Measurements from ENCODE around the gene C16orf87. TPM values are rescaled to one million over a fixed set of nuclear protein-coding genes. Genes with fewer than 3 reads are reported as not detected.

The C16orf87 gene
- total RNA-seq, 2 experiments from 2014 or later = 12.5 to 14.7 TPM

DNA sequence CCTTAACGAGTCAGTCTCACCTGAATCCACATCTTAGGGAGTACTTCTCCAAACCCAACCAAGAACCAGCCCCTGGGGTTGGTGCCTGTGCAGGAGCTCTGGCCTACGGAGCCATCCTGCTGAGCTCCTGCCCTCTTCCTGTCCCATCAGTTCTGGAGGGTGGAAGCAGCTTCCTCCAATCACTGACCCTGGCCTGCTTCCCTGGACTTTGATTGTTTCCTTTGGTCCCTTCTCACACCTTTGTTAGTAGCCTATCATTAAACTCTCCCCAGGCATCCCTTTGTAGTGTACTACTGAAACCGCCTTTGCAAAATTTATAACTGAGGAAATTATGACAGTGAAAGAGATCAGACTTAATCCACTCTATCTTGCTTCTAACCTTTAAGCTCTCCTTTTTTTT is 21.1 kb upstream of the C16orf87 start:
- POLR2A ChIA-PET = interaction anchor here (0.6 to 0.7 kb wide), 2 partner anchors 52 to 84 kb away, joined by 3 read pairs; no protein-coding TSS in a partner anchor
- Mint-ChIP-seq H3K4me1 (ENCODE audit: low read depth) (no peaks in the 10 kb centered on the region), H3K36me3 (ENCODE audit: low read depth) (no peaks in the 10 kb centered on the region), H3K9me3 (no peaks in the 10 kb centered on the region), H3K27ac (no peak overlapping the region), H3K4me3 (no peak overlapping the region), H3K27me3 (peaks cover 7% of the 10 kb centered on the region)
- intact Hi-C loops (cut with micrococcal nuclease) = loop anchor here (5.0 kb wide), 1 partner anchor 60 kb away; no protein-coding TSS in a partner anchor
- ATAC-seq (no peak), DNase-seq (no peak)
- CTCF ChIA-PET = interaction anchor here (3.7 to 4.0 kb wide), 2 partner anchors 56 to 77 kb away, joined by 49 to 56 read pairs; no protein-coding TSS in a partner anchor
- no peak for TF ChIP-seq CTCF (IDR thresholded peaks at IDR 0.05)

DNA sequence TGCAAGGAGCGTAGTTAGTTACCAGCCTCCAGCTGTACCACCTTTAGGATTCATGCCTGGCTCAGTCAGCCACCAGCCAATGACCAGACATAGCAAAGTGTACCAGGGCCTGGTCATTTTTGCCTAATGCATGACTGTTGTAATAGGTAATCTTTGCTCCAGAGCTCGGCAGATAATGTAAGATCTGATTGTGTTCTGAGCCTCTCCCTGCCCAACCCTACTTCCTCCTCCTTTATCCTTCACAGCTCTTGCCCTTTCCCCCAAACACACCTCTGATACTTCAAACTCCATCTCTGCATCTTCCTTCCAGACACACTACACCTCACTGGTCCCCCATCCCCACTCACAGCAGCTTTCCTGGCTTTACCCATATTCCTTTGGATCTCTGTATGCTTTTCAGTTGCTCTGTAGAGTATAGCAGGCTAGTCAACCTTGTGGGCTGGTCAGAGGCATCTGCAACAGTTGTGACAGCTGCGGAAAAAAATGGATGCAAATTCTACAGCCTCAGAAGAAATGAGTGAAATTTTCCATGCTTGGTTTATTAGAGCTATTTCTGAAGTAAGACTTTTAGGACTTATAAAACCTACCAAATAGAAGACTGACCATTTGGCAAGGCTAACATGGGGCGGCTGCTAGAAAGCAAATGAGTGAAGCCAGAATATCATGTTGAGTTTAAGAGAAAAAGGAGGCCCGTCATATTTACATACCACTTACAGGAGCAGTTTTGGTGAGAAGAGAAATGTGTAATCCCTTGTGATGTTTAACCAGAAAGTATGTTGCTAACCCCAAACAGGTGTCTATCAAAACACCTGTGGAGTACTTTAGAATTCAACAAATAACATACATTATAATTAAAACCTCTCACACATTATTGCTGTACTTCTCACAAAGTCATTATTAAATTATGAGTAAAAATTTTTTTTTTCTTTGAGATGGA is 19.9 kb upstream of the C16orf87 start:
- H3K27me3 Mint-ChIP-seq = peaks cover 9% of the 10 kb centered on the region
- no peak overlapping the region for H3K4me3 Mint-ChIP-seq
- intact Hi-C loops (cut with micrococcal nuclease) = loop anchor here (5.0 kb wide), 1 partner anchor 61 kb away; no protein-coding TSS in a partner anchor
- ChIA-PET CTCF (interaction anchor here (1.0 to 4.0 kb wide), 7 partner anchors 12 to 80 kb away, joined by 3 to 56 read pairs (median 3); no protein-coding TSS in a partner anchor), POLR2A (no interaction called here)
- no peak for ATAC-seq
- H3K9me3 Mint-ChIP-seq = no peaks in the 10 kb centered on the region
- H3K36me3 Mint-ChIP-seq (ENCODE audit: low read depth) = no peaks in the 10 kb centered on the region
- TF ChIP-seq CTCF (IDR thresholded peaks at IDR 0.05) = no peak
- no peaks in the 10 kb centered on the region for H3K4me1 Mint-ChIP-seq (ENCODE audit: low read depth)
- no peak for DNase-seq
- no peak overlapping the region for H3K27ac Mint-ChIP-seq

GRCh38 chr16:46848768-46849764 is 18.1 kb upstream of the C16orf87 start:
- ChIA-PET POLR2A (no interaction called here), CTCF (interaction anchor here (1.0 kb wide), 1 partner anchor 176 kb away, joined by 4 read pairs; no protein-coding TSS in a partner anchor)
- Mint-ChIP-seq H3K4me1 (ENCODE audit: low read depth) (no peaks in the 10 kb centered on the region), H3K36me3 (ENCODE audit: low read depth) (no peaks in the 10 kb centered on the region), H3K9me3 (no peaks in the 10 kb centered on the region), H3K27ac (no peak overlapping the region), H3K4me3 (no peak overlapping the region), H3K27me3 (peaks cover 12% of the 10 kb centered on the region)
- no peak for ATAC-seq
- no peak for DNase-seq
- intact Hi-C loops (cut with micrococcal nuclease) = no loop called here
- TF ChIP-seq CTCF (IDR thresholded peaks at IDR 0.05) = no peak

- POLR2A ChIA-PET = no interaction called here
Measured at GRCh38 chr16:46845952-46846351, 15.0 kb upstream of the C16orf87 start.

More at GRCh38 chr16:46845952-46846351, 15.0 kb upstream of the C16orf87 start:
- CTCF ChIA-PET = interaction anchor here (0.9 to 2.4 kb wide), 3 partner anchors 8 to 84 kb away, joined by 4 to 7 read pairs (median 4); no protein-coding TSS in a partner anchor
- ATAC-seq (no peak), DNase-seq (no peak)
- peaks cover 2% of the 10 kb centered on the region for H3K36me3 Mint-ChIP-seq (ENCODE audit: low read depth)
- H3K27me3 Mint-ChIP-seq = peaks cover 12% of the 10 kb centered on the region
- intact Hi-C loops (cut with micrococcal nuclease) = no loop called here
- TF ChIP-seq CTCF (IDR thresholded peaks at IDR 0.05) = no peak
- no peak overlapping the region for H3K4me3 Mint-ChIP-seq
- no peaks in the 10 kb centered on the region for H3K4me1 Mint-ChIP-seq (ENCODE audit: low read depth)
- no peaks in the 10 kb centered on the region for H3K9me3 Mint-ChIP-seq
- H3K27ac Mint-ChIP-seq = no peak overlapping the region

All from activated CD8-positive, alpha-beta T cell treated with anti-CD3 and anti-CD28 coated beads for 36 hours (primary cell).